Umbilical cord (tissue), 2 donors: ENCODE measurements around the gene NLRP9. TPM values are rescaled to one million over a fixed set of nuclear protein-coding genes. Genes with fewer than 3 reads are reported as not detected.
"Not testable (repeated sequence)": the region's sequence is repeated elsewhere in the genome, so short reads cannot be mapped to it uniquely, and the experiment has no call there.

Experiments used
- DNase-seq: peaks from one replicate; pipeline ENCODE4 v3.0.0-alpha.2; 2015; ENCODE audit warnings: low spot score
- total RNA-seq: library from RNA; depleted of rRNA; stranded (reverse); fragments of >200 nt; gene quantifications from one replicate; pipeline ENCODE4 v1.2.3, GENCODE V29; 2014; ENCODE audit warnings: low replicate concordance; ENCODE audit not compliant: insufficient read depth

The NLRP9 gene
- total RNA-seq = 1.2 TPM

DNA sequence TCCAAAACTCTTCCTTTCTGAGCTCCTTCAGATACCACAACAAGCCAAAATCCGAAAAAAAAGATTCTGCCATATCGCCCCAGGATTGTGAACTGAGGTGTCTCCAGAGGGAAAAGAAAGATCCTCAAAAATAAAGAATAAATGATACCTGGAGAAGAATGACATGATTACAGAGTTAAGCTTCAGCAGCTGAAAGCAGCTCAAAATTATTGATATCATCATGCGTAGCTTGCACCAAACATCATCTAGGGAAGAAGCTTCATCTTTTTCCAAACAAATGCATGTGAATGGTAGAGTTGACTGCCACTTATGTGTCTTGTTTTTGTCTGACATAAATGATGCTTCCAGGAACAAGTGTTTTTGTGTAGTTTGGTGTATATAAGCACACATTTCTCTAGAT is at the start of gene NLRP9:
TSS of gene NLRP9 (minus strand) at position 101 of the 400 bp plus-strand sequence. CDS start at position 73, 28 bp downstream.
- DNase-seq = no peak

- DNase-seq = no peak
Measured at GRCh38 chr19:55781112-55781511, 42.9 kb upstream of the NLRP9 start.

DNA sequence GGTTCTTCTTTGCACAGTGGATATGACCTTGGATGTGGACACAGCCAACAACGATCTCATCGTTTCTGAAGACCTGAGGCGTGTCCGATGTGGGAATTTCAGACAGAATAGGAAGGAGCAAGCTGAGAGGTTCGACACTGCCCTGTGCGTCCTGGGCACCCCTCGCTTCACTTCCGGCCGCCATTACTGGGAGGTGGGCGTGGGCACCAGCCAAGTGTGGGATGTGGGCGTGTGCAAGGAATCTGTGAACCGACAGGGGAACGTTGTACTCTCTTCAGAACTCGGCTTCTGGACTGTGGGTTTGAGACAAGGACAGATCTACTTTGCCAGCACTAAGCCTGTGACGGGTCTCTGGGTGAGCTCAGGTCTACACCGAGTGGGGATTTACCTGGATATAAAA is 40.1 kb upstream of the NLRP9 start:
- DNase-seq = no peak

DNA sequence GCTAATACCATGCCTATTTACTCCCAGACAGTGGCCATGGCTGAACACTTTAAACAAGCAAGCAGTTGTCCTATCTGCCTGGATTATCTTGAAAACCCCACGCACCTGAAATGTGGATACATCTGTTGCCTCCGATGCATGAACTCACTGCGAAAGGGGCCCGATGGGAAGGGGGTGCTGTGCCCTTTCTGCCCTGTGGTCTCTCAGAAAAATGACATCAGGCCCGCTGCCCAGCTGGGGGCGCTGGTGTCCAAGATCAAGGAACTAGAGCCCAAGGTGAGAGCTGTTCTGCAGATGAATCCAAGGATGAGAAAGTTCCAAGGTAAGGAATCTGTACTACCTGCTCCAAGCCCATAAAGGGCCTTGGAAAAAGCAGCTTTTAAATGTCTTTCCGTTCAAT is 39.3 kb upstream of the NLRP9 start:
- DNase-seq = no peak

GRCh38 chr19:55769632-55770031 is 31.4 kb upstream of the NLRP9 start:
- not testable (repeated sequence) for DNase-seq

DNA sequence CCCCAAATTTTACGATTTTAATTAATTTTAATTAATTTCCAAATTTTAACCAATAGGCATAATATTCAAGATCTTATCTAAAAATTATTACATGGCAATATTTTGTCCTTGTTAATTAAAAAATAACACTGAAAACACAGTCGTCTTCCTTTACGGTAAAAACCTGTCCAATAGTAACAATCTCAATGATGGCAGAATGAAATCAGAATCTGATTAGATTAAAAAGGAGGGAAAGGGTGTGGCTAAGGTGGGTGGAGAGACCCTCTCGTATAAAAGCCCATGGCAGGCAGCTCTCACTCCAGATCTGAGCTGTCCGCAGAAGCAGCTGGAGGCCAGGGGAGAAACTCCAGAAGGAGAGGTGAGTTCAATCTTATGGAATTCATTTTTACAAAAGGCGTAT is 30.6 kb upstream of the NLRP9 start, which contains the start of gene RFPL4AL1:
TSS of gene RFPL4AL1 (plus strand) at position 301 of the 400 bp plus-strand sequence. CDS start 2,687 bp downstream, outside the sequence.
- DNase-seq = not testable (repeated sequence)

DNA sequence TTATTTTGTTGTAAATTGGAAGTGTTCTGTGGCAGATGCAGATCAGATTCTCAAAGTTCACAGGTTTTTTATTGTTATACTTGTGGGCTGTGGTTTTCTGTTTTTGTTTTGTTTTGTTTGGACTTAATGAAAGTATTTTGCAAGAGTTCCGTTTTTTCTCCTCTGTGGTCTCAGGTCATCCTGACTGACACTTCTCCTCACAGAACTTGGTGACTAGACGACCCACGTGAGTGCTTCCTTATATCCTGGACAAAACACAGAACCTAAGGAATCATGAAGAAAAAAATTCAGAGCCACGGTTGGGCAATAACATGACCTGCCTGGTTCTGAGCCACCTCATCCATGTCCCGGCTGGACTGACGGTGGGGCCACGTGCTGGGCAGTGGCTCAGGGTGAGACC is 28.3 kb upstream of the NLRP9 start:
- DNase-seq = peak; percentile 1

- not testable (repeated sequence) for DNase-seq
Measured at GRCh38 chr19:55758797-55759196, 20.6 kb upstream of the NLRP9 start, which contains the start of gene RFPL4A. Gene RFPL4A, plus strand, starts transcription at chr19:55759097. Its CDS starts 2,704 bp downstream, at chr19:55761801.

DNA sequence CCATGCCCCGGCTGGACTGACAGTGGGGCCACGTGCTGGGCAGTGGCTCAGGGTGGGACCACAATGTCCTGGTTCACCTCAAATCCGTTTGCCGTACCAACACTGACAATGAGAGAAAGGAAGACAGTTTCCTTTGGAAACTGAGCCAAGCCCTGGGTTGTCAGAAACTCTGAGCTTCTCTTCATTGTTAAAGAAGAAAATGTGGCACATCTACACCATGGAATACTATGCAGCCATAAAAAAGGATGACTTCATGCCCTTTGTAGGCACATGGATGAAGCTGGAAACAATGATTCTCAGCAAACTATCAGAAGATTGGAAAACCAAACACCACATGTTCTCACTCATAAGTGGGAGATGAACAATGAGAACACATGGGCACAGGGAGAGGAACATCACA is 18.6 kb upstream of the NLRP9 start:
- DNase-seq = not testable (repeated sequence)

DNA sequence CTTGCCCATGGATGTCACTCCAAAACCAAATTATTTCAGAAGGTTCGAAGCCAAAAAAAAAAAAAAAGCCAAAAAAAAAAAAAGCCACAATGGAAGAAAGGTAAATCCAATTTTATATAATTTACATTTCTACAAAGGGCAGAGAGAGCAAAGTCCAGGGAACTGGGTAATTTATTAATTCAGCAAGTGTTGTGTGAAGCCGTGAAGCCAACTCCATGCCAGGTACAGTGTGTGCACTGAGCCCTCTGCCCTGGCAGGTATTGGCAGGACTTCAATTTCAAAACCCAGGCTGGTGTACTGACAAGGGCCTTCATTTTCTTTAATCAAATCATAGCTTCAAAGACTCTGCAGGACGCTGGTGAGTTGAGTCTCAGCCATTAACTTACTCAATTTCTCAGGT is 15.2 kb upstream of the NLRP9 start:
- DNase-seq = no peak

- DNase-seq = no peak
Measured at GRCh38 chr19:55750715-55751114, 12.5 kb upstream of the NLRP9 start.

DNA sequence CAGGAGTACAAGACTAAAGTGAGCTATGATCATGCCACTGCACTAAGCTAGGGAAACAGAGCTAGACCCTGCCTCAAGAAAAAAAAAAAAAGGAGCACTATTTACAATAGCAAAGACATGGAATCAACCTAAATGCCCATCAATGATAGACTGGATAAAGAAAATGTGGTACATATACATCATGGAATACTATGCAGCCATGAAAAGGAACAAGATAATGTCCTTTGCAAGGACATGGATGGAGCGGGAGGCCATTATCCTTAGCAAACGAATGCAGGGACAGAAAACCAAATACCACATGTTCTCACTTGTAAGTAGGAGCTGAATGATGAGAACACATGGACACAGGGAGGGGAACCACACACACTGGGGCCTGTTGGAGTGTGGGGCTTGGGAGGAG is 7.8 kb downstream of the NLRP9 start:
- not testable (repeated sequence) for DNase-seq

- DNase-seq = no peak
Measured at GRCh38 chr19:55723491-55723890, 14.7 kb downstream of the NLRP9 start.

- no peak for DNase-seq
Measured at GRCh38 chr19:55720801-55721200, 17.4 kb downstream of the NLRP9 start.

- no peak for DNase-seq
Measured at GRCh38 chr19:55720214-55720746, 17.9 kb downstream of the NLRP9 start.

- not testable (repeated sequence) for DNase-seq
Measured at GRCh38 chr19:55717879-55718711, 20.1 kb downstream of the NLRP9 start.

DNA sequence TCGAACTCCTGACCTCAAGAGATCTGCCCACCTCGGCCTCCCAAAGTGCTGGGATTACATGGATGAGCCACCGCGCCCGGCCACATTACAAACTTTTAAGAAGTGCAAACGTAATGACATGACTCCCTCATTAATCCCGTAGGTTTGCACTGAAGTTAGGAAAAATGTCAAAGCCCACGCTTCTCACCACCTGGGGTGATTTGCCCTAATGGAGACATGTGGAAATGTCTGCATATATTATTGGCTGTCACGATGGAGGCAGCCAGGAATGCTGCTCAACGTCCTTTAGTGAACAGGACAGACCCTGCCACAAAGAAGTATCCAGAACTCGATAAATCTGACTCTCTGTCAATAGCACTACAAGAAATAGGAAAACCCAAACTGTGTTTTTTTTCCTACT is 21.0 kb downstream of the NLRP9 start:
- DNase-seq = no peak

DNA sequence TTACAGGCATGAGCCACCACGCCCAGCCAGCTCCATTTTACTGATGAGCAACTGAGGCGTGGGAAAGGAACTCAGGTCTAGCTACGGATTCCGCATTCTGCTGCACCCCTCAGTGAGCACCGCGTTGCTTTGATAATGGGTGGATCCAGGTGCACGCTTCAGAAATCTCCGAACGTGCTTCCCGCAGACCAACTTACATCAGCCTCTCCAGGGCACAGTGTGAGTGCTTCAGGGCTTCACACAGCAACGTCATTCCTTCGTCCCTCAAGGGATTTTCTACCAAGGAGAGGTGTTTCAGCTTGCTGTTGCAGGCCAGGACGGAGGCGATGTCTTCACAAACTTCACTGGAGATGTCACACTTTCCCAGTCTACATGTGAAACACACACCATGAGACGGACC is 21.7 kb downstream of the NLRP9 start:
- no peak for DNase-seq

GRCh38 chr19:55712804-55713631 is 25.2 kb downstream of the NLRP9 start:
- no peak for DNase-seq

- DNase-seq = no peak
Measured at GRCh38 chr19:55711719-55712118, 26.5 kb downstream of the NLRP9 start.

- DNase-seq = no peak
Measured at GRCh38 chr19:55705972-55706371, 32.2 kb downstream of the NLRP9 start.
